Endothelial cell of umbilical vein (primary cell): ENCODE measurements around the gene FANCG. TPM values are rescaled to one million over a fixed set of nuclear protein-coding genes. Genes with fewer than 3 reads are reported as not detected.

Experiments used
- BruUV-seq: library from RNA; stranded (reverse); fragments of 400-500 nt; replicated peaks from 2 replicates; lab custom pipeline; 2021; lab: Mats Ljungman, UMichigan
- CTCF ChIA-PET: fragments of 300-600, 350-600 bp; sonication (Branson Sonifier 250); formaldehyde crosslinking; loops from one replicate; lab custom pipeline; 2021; ENCODE audit warnings: antibody characterized with exemption, inconsistent platforms; lab: Charles Lee
- POLR2A ChIA-PET: fragments of 300-600, 350-600 bp; sonication (Branson Sonifier 250); formaldehyde crosslinking; loops from one replicate; lab custom pipeline; 2021; ENCODE audit warnings: antibody characterized with exemption, inconsistent platforms; lab: Charles Lee
- DNase-seq: peaks from one replicate; pipeline ENCODE4 v3.0.0-alpha.2; 2011; ENCODE audit warnings: low read depth, low spot score
- FAIRE-seq: peaks from 2 replicates; lab custom pipeline; 2011; peaks lifted over from hg19 to GRCh38; lab: Jason Lieb, UNC
- H2AFZ ChIP-seq: 2 replicates; pipeline ENCODE4 v1.6.0; 2012; ENCODE audit warnings: low read depth, low read length, control low read depth, inconsistent platforms
- H3K27ac ChIP-seq: 2 replicates; pipeline ENCODE4 v1.5.1; 2011; ENCODE audit warnings: low read depth, mild to moderate bottlenecking, control low read depth, low read length, moderate library complexity; ENCODE audit not compliant: insufficient read depth
- H3K27me3 ChIP-seq, 2 experiments: 2 replicates each; pipeline versions ENCODE4 v1.6.0 to v1.6.1; 2011; ENCODE audit warnings: low read length in 2 of 2, mixed read lengths in 1 of 2; ENCODE audit not compliant: control insufficient read depth in 2 of 2, insufficient read depth in 2 of 2
- H3K36me3 ChIP-seq, 2 experiments: 2 replicates in 1 of 2; 3 replicates in 1 of 2; pipeline ENCODE4 v1.5.1; 2011; ENCODE audit warnings: low read length in 2 of 2, mild to moderate bottlenecking in 1 of 2, moderate library complexity in 1 of 2; ENCODE audit not compliant: control insufficient read depth in 2 of 2, insufficient read depth in 2 of 2; ENCODE audit errors: extremely low read depth in 1 of 2
- H3K4me1 ChIP-seq: 3 replicates; pipeline ENCODE4 v1.5.1; 2011; ENCODE audit warnings: mild to moderate bottlenecking, low read length; ENCODE audit not compliant: control insufficient read depth, insufficient read depth; ENCODE audit errors: extremely low read depth
- H3K4me2 ChIP-seq: 2 replicates; pipeline ENCODE4 v1.6.1; 2011; ENCODE audit warnings: low read length, control low read depth, mixed read lengths; ENCODE audit not compliant: insufficient read depth
- H3K4me3 ChIP-seq, 3 experiments: fragments of 200-600 bp in 1 of 3; sonication (generic), shearing (Covaris generic) in 1 of 3; replicated peaks in 1 of 3; 2 replicates each; pipeline ENCODE4 v1.5.1; 2011 to 2016; ENCODE audit warnings: control low read depth in 3 of 3, low read length in 3 of 3, mild to moderate bottlenecking in 2 of 3, inconsistent platforms in 1 of 3, low read depth in 1 of 3, moderate library complexity in 1 of 3; ENCODE audit not compliant: insufficient read depth in 1 of 3
- H3K79me2 ChIP-seq: 2 replicates; pipeline ENCODE4 v1.6.0; 2012; ENCODE audit warnings: low read length, inconsistent platforms; ENCODE audit not compliant: control insufficient read depth, insufficient read depth
- H3K9ac ChIP-seq: replicated peaks from 2 replicates; pipeline ENCODE3; 2011; ENCODE audit warnings: low read length, control low read depth; ENCODE audit not compliant: insufficient read depth; ENCODE audit errors: extremely low read depth
- H3K9me1 ChIP-seq: replicated peaks from 3 replicates; pipeline ENCODE4 v1.6.0; 2011; ENCODE audit warnings: mild to moderate bottlenecking, low read length; ENCODE audit not compliant: control insufficient read depth, insufficient read depth; ENCODE audit errors: extremely low read depth
- H3K9me3 ChIP-seq: replicated peaks from 2 replicates; pipeline ENCODE4 v1.5.1; 2012; ENCODE audit warnings: low read length, inconsistent platforms; ENCODE audit not compliant: control insufficient read depth, insufficient read depth
- H4K20me1 ChIP-seq: replicated peaks from 2 replicates; pipeline ENCODE3; 2011; ENCODE audit warnings: mild to moderate bottlenecking, low read length; ENCODE audit not compliant: control insufficient read depth, insufficient read depth; ENCODE audit errors: extremely low read depth
- EZH2 ChIP-seq: IDR thresholded peaks from 2 replicates; pipeline ENCODE4 v1.6.1; 2012; ENCODE audit warnings: borderline replicate concordance, low read depth, mild to moderate bottlenecking, moderate library complexity, low read length, inconsistent platforms; ENCODE audit not compliant: severe bottlenecking
- FOS ChIP-seq: IDR thresholded peaks from 2 replicates; pipeline ENCODE4 v1.6.1; 2011; ENCODE audit warnings: mild to moderate bottlenecking, low read length, moderate library complexity, borderline replicate concordance; ENCODE audit not compliant: insufficient read depth
- GATA2 ChIP-seq: IDR thresholded peaks from 2 replicates; pipeline ENCODE4 v1.7.0; 2011; ENCODE audit warnings: low read depth, mild to moderate bottlenecking, moderate library complexity, mixed read lengths, low read length; ENCODE audit not compliant: insufficient read length, insufficient read depth
- JUN ChIP-seq: IDR thresholded peaks from 2 replicates; pipeline ENCODE4 v1.6.1; 2011; ENCODE audit warnings: borderline replicate concordance, low read depth; ENCODE audit not compliant: insufficient read length, insufficient read depth
- MYC ChIP-seq: IDR thresholded peaks from one replicate; pipeline ENCODE4 v1.6.1; 2011; ENCODE audit warnings: mild to moderate bottlenecking, low read depth, low read length
- POLR2A ChIP-seq: IDR thresholded peaks from 2 replicates; pipeline ENCODE4 v1.6.1; 2012; ENCODE audit warnings: low read depth, mild to moderate bottlenecking, control low read depth, low read length
- POLR2AphosphoS5 ChIP-seq: IDR thresholded peaks from 2 replicates; pipeline ENCODE4 v1.6.1; 2012; ENCODE audit warnings: low read depth, mild to moderate bottlenecking, control low read depth, low read length, moderate library complexity; ENCODE audit not compliant: insufficient read depth
- dilution Hi-C: fragments of 300-500 bp; cut with MboI; formaldehyde crosslinking; loops from one replicate; pipeline ENCODE4 v1.15.0; 2019; ENCODE audit warnings: low sequenced_read_pairs; ENCODE audit not compliant: extremely low pct_ligation_motif_present
- intact Hi-C: fragments of 100-400 bp; cut with micrococcal nuclease; formaldehyde crosslinking; loops from one replicate; pipeline ENCODE4 v1.10.0; 2022
- polyA plus RNA-seq, 4 experiments: library from polyadenylated mRNA; depleted of rRNA in 3 of 4; stranded (reverse) in 3 of 4; unstranded in 1 of 4; fragments of >200 nt; gene quantifications; 2 replicates each; pipeline versions ENCODE4 v1.2.1 to v1.2.3, GENCODE V29; 2011 to 2012; ENCODE audit warnings: missing spikeins in 1 of 4
- small RNA-seq: library from RNA; depleted of rRNA; stranded (forward); fragments of <200 nt; gene quantifications from one replicate; pipeline ENCODE3, GENCODE V24; 2012; ENCODE audit warnings: low replicate concordance, low read depth; ENCODE audit not compliant: insufficient read depth, insufficient read length
- total RNA-seq: library from RNA; stranded (reverse); gene quantifications from 2 replicates; pipeline ENCODE4 v1.2.3, GENCODE V29; 2021
- TF ChIP-seq, protein P1 (sequence below): IDR thresholded peaks from 2 replicates; pipeline ENCODE4 v1.6.1; 2011; ENCODE audit not compliant: insufficient read depth, insufficient read length
- TF ChIP-seq, protein P2 (sequence below), 2 donors: IDR thresholded peaks; 1 replicate in 1 of 2; 2 replicates in 1 of 2; pipeline ENCODE4 v1.5.1; 2011; ENCODE audit warnings: low read length in 2 of 2, mild to moderate bottlenecking in 2 of 2, moderate library complexity in 2 of 2, control low read depth in 1 of 2, inconsistent platforms in 1 of 2, low read depth in 1 of 2; ENCODE audit not compliant: insufficient read depth in 1 of 2; ENCODE audit errors: extremely low read depth in 1 of 2

FANCG gene
- total and polyA plus RNA-seq, 2 donors (not counting 3 experiments of a cell fraction or from before 2014, with no cell fraction given) = 31.6 to 58.0 TPM

DNA sequence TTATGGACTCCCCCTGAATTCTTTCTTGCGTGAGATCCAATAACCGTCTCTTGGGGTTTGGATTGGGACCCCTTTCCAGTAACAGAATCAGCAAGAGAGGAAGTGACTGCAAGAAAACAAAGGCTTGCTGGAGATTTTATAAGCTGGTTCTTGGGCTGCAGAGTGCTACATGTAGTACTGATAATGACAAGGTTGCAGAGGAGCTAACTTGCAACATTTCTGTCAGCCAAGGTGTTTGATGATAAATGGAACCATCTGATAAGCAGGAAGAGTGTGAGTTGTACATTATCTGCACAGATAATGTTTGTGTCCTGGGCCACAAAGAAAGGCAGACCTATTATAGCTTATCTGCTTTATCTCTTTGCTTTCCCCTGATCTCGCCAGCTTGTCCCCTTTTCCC is 53.1 kb downstream of the FANCG start:
- dilution Hi-C loops (no loop called here), intact Hi-C loops (no loop called here)
- TF ChIP-seq GATA2 (no peak), POLR2AphosphoS5 (no peak), JUN (no peak), EZH2 (no peak), FOS (no peak), MYC (no peak), POLR2A (no peak)
- TF ChIP-seq, protein P1, sequence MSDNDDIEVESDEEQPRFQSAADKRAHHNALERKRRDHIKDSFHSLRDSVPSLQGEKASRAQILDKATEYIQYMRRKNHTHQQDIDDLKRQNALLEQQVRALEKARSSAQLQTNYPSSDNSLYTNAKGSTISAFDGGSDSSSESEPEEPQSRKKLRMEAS = no peak
- TF ChIP-seq, protein P2, sequence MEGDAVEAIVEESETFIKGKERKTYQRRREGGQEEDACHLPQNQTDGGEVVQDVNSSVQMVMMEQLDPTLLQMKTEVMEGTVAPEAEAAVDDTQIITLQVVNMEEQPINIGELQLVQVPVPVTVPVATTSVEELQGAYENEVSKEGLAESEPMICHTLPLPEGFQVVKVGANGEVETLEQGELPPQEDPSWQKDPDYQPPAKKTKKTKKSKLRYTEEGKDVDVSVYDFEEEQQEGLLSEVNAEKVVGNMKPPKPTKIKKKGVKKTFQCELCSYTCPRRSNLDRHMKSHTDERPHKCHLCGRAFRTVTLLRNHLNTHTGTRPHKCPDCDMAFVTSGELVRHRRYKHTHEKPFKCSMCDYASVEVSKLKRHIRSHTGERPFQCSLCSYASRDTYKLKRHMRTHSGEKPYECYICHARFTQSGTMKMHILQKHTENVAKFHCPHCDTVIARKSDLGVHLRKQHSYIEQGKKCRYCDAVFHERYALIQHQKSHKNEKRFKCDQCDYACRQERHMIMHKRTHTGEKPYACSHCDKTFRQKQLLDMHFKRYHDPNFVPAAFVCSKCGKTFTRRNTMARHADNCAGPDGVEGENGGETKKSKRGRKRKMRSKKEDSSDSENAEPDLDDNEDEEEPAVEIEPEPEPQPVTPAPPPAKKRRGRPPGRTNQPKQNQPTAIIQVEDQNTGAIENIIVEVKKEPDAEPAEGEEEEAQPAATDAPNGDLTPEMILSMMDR (IDR thresholded peaks at IDR 0.05; ENCODE audit: extremely low read depth in 1 of 2, insufficient read depth in 1 of 2, low read depth in 1 of 2, low read length in 2 of 2) = no peak
- FAIRE-seq (no peak), DNase-seq (peak; percentile 19)
- no peaks in the 10 kb centered on the region for H3K36me3 ChIP-seq
- no TSS peak for BruUV-seq
- no peaks in the 10 kb centered on the region for H4K20me1 ChIP-seq
- no peak overlapping the region for H3K9ac ChIP-seq
- H3K4me3 ChIP-seq = no peak overlapping the region
- H3K9me3 ChIP-seq = no peaks in the 10 kb centered on the region
- no peak overlapping the region for H3K4me2 ChIP-seq
- no peak overlapping the region for H2AFZ ChIP-seq
- ChIA-PET POLR2A (interaction anchor here (1.1 kb wide), 1 partner anchor 45 kb away, joined by 3 read pairs; the partner anchor contains the start of gene VCP), CTCF (interaction anchor here (0.5 to 4.5 kb wide), 10 partner anchors 9 to 1004 kb away, joined by 3 to 29 read pairs (median 6); partner anchors contain the start of gene VCP)
- H3K79me2 ChIP-seq = no peaks in the 10 kb centered on the region
- H3K27me3 ChIP-seq = no peaks in the 10 kb centered on the region
- H3K27ac ChIP-seq = no peak overlapping the region
- H3K9me1 ChIP-seq = no peaks in the 10 kb centered on the region
- H3K4me1 ChIP-seq = peaks cover 9% of the 10 kb centered on the region

Small RNAs within 50 kb of the gene (small RNA-seq; reads per million reads assigned to genes)
- not detected for gene RN7SL338P

Other genes with a start within 250 kb of the FANCG start
- gene PHF24, start 121.7 kb downstream of the FANCG start, total RNA-seq = not detected in 2 replicates
- gene PHF24, start 121.7 kb downstream of the FANCG start, polyA plus RNA-seq = not detected in 2 replicates
- 9.7 and 12.8 TPM in 2 replicates for gene DNAJB5, start 90.2 kb downstream of the FANCG start, total RNA-seq
- 8.5 and 8.6 TPM in 2 replicates for gene DNAJB5, start 90.2 kb downstream of the FANCG start, polyA plus RNA-seq
- 450 and 493 TPM in 2 replicates for gene VCP, start 7.3 kb downstream of the FANCG start, total RNA-seq
- gene VCP, start 7.3 kb downstream of the FANCG start, polyA plus RNA-seq = 310 and 349 TPM in 2 replicates
- gene PIGO, start 16.6 kb upstream of the FANCG start, total RNA-seq = 17.7 and 23.5 TPM in 2 replicates
- gene PIGO, start 16.6 kb upstream of the FANCG start, polyA plus RNA-seq = 27.3 and 29.8 TPM in 2 replicates
- 142 and 144 TPM in 2 replicates for gene STOML2, start 23.2 kb upstream of the FANCG start, total RNA-seq
- 187 and 206 TPM in 2 replicates for gene STOML2, start 23.2 kb upstream of the FANCG start, polyA plus RNA-seq
- 34.7 and 39.4 TPM in 2 replicates for gene ATOSB, start 35.9 kb upstream of the FANCG start, total RNA-seq
- 58.0 and 69.6 TPM in 2 replicates for gene ATOSB, start 35.9 kb upstream of the FANCG start, polyA plus RNA-seq
- 44.2 and 46.2 TPM in 2 replicates for gene UNC13B, start 82.1 kb upstream of the FANCG start, total RNA-seq
- gene UNC13B, start 82.1 kb upstream of the FANCG start, polyA plus RNA-seq = 27.3 and 30.1 TPM in 2 replicates